HG03575 (cell line): ENCODE data around the gene POLR3K.

Experiments used
- ATAC-seq: cut with Tn5 transposase; IDR thresholded peaks from one replicate; pipeline ENCODE4 v1.9.1; 2021; ENCODE audit not compliant: unreplicated experiment, insufficient number of reproducible peaks, low FRiP score; ENCODE audit errors: extremely low read depth

The POLR3K gene

GRCh38 chr16:53346-54236, at the start of gene POLR3K, which contains the start of gene SNRNP25:
TSS of gene POLR3K (minus strand) at chr16:53608. CDS start at chr16:53586, 22 bp downstream.
TSS of gene SNRNP25 (plus strand) at chr16:53828. CDS start at chr16:54017, 189 bp downstream.
- ATAC-seq: peak; percentile 70

- no peak for ATAC-seq
These were observed 48.9 kb upstream of the POLR3K start for GRCh38 chr16:102060-102855.

- no peak for ATAC-seq
These were observed 48.2 kb upstream of the POLR3K start for GRCh38 chr16:101586-101985.

DNA sequence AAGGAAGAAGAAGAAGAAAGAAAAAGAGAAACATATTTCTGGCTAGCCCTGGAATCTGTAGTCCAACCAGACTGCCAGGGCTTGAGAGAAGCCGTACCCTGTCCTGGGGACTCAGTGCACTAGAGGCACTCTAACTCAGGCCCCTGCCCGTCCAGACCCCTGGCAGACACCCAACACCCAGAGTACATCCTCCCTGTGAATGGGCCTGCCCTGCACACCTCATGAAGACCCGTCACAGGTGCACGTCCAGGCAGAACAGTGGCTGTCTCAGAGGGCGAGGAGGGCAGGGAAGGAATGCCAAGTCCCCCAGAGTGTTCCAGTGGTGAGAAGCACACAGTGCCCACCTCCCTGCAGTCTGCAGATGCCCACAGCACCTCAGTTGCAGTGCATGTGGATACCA, 47.6 kb upstream of the POLR3K start:
- no peak for ATAC-seq

DNA sequence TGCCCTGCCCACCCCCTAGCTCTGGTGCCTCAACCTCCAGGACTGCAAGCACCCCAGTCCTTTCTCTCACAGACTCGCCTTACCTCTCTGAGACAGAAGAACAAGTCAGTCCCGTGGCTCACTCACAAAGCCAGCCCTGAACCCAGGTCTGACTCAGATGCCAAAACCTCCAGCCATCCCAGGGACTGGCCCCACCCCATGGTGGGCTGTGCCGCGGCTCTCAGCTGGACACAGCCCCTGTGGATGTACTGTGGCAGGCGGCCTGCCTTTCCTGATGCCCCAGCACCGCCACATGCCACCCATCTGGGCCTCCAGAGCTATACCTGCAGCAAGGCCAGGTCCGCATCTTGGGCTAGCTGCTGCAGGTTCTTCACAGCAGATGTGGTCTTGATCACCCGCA, 44.4 kb upstream of the POLR3K start:
- ATAC-seq: no peak

- ATAC-seq: no peak
These were observed 43.5 kb upstream of the POLR3K start for GRCh38 chr16:96935-97381.

GRCh38 chr16:94918-95265, 41.5 kb upstream of the POLR3K start:
- no peak for ATAC-seq

DNA sequence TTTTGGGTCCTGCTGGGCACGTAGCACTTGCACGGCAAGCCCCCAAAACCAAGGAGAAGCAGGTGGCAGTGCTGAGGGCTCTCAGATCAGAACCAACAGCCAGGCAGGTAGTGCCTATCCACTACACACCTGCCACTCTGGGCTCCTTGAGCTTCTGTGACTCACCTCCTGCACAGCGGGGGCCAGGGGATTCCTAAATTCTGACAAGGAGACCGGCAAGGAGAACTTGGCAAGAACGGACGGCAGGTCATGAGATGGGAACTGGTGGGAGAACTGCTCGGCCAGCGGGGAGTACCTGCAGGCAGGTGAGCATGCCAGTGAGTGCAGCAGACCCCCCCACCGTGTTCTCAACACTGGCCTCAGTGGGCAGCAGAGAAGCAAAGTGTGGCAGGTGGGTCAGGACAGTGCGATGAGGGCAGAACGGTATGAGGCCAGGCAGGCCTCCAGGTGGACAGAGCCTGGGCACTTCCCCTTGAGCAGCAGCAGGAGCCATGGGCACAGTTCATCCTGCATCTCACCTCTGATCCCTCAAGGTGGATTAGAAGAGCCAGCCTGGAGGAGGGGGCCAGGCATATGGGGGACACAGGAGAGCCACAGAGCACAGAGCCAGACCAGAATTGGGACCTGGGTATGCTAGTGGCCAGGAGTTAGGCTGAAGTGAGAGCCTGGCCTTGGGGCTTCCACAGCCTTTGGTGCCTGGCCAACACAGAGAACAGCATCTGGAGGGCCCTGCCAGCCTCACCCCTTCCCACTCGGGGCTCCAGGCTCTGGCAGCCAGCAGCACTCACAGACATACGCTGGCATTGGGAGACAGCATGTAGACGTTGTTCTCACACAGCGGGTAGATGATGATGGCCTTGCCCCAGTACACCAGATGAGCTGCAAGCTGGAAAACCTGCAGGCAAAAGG, 39.3 kb upstream of the POLR3K start:
- no peak for ATAC-seq

GRCh38 chr16:91484-91883, 38.1 kb upstream of the POLR3K start:
- no peak for ATAC-seq

GRCh38 chr16:89391-90302, 36.2 kb upstream of the POLR3K start:
- ATAC-seq: no peak

DNA sequence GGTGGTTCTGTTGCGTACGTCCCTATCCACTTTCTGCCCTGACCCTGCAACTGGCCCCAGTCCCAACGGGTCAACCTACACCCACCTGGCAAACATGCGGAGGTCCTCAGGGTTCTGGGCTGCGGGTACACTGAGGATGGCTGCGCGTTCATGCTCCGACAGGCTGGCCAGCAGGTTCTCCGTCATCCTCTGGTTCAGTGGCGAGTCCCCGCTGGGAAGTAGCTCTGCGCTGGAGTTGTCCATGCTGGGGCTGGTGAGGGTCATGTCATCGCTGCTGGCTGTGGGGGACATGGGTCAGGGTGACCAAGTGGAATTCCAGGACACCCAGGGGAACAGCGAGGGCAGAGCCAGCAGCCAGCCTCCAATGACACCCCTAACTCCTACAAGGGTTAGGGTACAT, 35.2 kb upstream of the POLR3K start:
- no peak for ATAC-seq

DNA sequence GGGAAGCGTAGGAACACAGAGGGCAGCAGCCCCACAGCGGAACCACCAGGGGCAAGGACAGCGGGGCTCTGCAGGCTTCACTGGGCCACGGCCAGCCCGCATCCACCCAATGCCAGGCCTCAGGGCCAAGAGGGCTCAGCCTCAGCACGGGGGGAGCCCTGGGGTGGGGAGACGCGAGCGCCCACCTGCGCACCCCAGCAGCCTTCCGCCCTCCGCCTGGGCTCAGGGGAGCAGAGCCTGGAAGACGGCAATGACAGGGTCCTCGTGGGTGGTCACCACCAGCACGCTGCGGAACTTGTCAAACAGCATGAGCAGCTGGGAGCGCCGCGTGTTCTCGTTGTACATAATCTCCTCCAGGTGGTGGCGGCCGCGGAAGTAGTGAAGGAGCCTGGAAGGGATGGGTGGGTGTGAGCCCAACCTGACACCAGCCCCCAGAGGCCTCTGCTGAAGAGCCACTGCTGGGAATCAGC, 33.1 kb upstream of the POLR3K start:
- ATAC-seq: no peak

GRCh38 chr16:85865-86264, 32.5 kb upstream of the POLR3K start:
- no peak for ATAC-seq

DNA sequence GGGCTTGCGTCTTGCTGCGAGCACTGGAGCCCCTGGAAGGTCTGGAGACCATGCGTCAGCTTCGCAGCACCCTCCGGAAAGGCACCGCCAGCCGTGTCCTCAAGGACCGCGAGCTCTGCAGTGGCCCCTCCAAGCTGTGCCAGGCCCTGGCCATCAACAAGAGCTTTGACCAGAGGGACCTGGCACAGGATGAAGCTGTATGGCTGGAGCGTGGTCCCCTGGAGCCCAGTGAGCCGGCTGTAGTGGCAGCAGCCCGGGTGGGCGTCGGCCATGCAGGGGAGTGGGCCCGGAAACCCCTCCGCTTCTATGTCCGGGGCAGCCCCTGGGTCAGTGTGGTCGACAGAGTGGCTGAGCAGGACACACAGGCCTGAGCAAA, 32.0 kb upstream of the POLR3K start:
- ATAC-seq: no peak

DNA sequence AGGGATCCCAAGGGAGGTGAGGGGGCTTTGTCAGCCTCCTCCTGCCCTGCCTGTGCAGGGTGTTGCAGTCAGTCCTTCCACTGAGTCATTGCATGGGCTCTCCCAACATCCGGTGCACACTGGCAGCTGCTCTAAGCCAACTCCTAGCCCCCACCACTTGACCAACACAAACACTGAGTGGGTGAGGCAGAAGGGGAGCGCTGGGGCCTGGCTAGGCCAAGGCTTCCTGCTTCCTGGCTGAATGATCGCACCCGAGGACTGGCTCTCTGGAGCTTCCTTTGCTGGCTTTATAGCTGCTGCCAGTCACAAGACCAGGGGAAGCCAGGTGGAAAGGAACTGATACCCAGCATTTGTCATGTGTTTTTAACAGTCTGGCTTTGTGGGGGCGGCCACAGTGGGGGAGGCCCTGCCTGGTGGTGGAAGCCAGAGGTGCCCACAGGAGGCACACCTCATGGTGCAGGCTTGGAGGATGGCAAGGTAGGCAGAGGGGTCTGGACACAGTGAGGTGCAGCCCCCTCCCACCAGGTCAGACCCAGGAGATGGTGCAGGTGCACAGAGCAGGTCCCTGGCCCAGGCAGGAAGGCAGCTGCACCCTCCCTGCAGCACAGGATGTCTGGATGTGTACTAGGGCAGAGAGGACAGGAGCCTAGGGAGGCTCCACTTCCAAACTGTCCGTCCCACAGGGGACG, 31.5 kb upstream of the POLR3K start:
- no peak for ATAC-seq

DNA sequence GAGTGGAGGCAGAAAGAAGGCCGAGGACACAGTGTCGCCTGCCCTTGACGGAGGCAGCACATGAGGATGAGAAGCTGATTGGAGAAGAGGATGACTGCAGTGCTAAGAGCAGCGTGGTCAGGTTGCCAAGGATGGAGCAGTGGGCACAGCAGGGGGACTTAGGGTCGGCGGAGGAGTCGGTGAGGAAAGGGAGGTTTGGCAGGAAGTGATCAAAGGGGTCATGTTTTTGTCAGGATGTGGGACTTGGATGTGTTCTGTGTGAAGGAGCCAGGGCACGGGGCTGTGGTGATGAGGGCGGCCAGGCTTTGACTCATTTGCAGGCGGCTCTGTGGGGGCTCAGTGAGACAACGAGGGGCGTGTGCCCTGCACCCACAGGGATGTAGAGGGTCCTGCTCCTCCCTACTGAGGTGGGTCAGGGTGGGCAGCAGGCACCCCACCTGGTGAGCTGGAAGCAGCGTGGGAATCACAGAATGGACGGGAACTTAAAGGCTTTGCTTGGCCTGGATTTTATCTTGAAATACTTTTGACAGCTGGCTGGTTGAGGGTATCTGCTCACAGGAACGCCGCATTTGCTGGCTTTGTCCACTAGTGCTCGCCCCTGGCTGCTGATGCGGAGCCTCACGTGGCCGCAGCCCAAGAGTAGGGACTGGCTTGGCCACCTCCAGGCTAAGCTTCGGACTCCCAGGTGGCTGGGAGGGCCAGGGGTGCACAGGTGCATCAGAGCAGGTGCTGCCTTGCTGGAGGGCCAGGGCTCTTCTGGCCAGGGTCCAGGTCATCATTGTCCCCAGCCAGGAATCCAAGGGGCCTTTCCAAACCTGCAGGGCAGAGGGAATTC, 30.6 kb upstream of the POLR3K start:
- ATAC-seq: no peak
